ENCODE results near the gene HAL. TPM values are rescaled to one million over a fixed set of nuclear protein-coding genes. Genes with fewer than 3 reads are reported as not detected.

Gene HAL
- 1 to 10 TPM in 1 of 2 donors, not detected in 1; 1.6 TPM for total RNA-seq

DNA sequence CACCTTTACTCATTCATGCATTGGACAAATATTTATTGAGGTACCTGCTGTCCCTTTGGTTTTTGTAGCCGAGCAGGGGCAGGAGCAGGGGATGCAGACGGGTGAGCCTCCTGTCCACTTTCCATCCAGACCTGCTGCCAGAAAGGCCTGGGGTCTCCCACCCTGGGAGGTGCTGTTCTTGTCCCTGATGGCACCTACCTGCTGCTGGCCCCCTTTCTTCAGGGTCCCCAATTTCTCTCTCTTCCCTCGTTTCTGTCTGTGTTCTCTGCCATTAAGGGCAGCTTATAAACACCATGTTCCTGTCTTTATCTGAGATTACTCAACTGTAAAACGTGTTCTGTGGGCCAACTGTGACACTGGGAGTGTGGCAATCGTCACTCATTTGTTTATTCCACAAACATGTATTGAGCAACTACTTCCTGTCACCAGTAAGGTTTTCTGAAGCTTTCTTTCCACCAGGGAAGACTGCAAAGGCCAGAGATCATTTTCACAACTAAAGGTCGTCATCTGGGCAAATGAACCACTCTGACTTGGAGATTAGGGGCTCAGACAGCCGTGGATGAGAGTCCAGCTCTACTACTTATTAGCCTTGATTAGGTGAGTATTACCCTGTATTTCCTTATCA lies at the start of gene HAL:
TSS of gene HAL (minus strand) at position 311 of the 625 bp plus-strand sequence. CDS start 434 bp downstream, outside the sequence.
- Histone ChIP-seq H3K27ac (no peak within 1 kb of the TSS), H3K9me3 (no peaks in the 10 kb centered on the region), H3K36me3 (peaks cover 4% of the 10 kb centered on the region), H3K4me1 (ENCODE audit: control insufficient read depth in 1 of 2, low read depth in 2 of 2) (peaks cover 0 to 13% of the 10 kb centered on the region in 2 donors), H3K27me3 (replicated peaks; ENCODE audit: insufficient read depth) (no peaks in the 10 kb centered on the region), H3K4me3 (no peak within 1 kb of the TSS)
- TF ChIP-seq, protein P1, sequence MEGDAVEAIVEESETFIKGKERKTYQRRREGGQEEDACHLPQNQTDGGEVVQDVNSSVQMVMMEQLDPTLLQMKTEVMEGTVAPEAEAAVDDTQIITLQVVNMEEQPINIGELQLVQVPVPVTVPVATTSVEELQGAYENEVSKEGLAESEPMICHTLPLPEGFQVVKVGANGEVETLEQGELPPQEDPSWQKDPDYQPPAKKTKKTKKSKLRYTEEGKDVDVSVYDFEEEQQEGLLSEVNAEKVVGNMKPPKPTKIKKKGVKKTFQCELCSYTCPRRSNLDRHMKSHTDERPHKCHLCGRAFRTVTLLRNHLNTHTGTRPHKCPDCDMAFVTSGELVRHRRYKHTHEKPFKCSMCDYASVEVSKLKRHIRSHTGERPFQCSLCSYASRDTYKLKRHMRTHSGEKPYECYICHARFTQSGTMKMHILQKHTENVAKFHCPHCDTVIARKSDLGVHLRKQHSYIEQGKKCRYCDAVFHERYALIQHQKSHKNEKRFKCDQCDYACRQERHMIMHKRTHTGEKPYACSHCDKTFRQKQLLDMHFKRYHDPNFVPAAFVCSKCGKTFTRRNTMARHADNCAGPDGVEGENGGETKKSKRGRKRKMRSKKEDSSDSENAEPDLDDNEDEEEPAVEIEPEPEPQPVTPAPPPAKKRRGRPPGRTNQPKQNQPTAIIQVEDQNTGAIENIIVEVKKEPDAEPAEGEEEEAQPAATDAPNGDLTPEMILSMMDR (IDR thresholded peaks at IDR 0.05) = no peak
- no peak for ATAC-seq (ENCODE audit: insufficient number of reproducible peaks, low FRiP score, low read depth)
- no peak for DNase-seq (ENCODE audit: low spot score)

DNA sequence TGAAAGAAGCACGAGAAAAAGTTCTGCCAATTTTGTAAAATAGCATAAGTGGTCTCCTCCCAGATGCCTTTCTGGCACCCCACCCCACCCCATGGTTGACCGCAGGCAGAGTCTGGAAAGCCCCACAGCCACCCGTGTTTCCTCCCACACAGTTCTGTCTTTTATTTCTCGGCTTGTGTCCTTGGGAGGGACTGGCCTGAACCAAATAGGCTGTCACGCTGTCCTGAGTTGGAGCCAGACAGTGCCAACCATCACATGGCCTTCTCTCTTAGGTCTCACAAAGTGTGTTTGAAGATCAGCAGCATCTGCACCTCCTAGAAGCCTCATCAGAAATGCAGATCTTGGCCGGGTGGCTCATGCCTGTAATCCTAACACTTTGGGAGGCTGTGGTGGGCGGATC lies 49.4 kb upstream of the HAL start:
- H3K27me3 ChIP-seq (replicated peaks; ENCODE audit: insufficient read depth) = no peaks in the 10 kb centered on the region
- H3K4me3 ChIP-seq = no peak overlapping the region
- ATAC-seq (ENCODE audit: insufficient number of reproducible peaks, low FRiP score, low read depth) = no peak
- H3K27ac ChIP-seq = no peak overlapping the region
- no peak for DNase-seq (ENCODE audit: low spot score)
- no peaks in the 10 kb centered on the region for H3K36me3 ChIP-seq
- TF ChIP-seq, protein P1 (IDR thresholded peaks at IDR 0.05) = no peak
- peaks cover 7 to 15% of the 10 kb centered on the region in 2 donors for H3K4me1 ChIP-seq (ENCODE audit: control insufficient read depth in 1 of 2, low read depth in 2 of 2)
- no peaks in the 10 kb centered on the region for H3K9me3 ChIP-seq

GRCh38 chr12:96044943-96045290 lies 48.8 kb upstream of the HAL start:
- ATAC-seq (ENCODE audit: insufficient number of reproducible peaks, low FRiP score, low read depth) (no peak), DNase-seq (ENCODE audit: low spot score) (no peak)
- Histone ChIP-seq H3K27ac (no peak overlapping the region), H3K36me3 (no peaks in the 10 kb centered on the region), H3K9me3 (no peaks in the 10 kb centered on the region), H3K4me3 (no peak overlapping the region), H3K27me3 (replicated peaks; ENCODE audit: insufficient read depth) (no peaks in the 10 kb centered on the region), H3K4me1 (ENCODE audit: control insufficient read depth in 1 of 2, low read depth in 2 of 2) (peaks cover 7 to 15% of the 10 kb centered on the region in 2 donors)
- TF ChIP-seq, protein P1 (IDR thresholded peaks at IDR 0.05) = no peak

DNA sequence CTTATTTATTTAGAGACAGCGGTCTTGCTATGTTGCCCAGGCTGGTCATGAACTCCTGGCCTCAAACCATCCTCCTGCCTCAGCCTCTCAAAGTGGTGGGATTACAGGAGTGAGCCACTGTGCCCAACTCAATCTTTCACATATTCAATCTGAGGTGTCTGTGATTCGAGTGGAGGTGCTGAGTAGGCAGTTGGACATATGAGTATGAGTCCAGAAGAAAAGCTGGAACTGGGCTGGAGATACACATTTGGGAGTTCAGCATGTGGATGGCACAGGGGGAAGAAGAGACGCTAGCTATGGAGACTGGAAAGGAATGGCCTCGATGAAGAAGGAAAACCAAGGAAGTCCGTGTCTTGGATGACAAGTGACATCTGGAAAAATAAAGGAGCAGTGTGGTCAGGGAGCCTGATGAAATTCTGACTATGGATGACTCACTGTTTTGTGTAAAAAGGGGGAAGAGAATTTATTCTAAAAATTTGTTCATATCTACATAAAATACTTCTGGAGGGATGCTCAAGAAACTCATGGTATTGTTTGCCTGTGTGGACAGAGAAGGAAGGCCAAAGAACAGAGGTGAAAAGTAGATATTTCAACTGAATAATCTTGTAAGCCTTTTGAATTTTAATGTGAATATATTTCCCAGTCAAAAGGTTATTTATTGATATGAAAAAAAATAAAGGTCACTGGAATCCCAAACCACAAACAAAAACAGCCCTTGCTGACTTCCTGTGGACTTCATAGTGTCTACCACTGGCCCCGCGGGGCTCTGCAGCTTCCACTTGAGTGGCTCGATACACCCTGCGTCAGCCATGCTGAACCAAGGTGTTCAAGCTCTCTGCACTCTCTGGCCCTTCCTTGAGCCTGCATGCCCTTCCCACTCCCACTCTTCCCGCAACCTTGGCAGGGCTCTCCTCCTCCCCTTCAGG lies 48.1 kb upstream of the HAL start:
- ATAC-seq (ENCODE audit: insufficient number of reproducible peaks, low FRiP score, low read depth) (no peak), DNase-seq (ENCODE audit: low spot score) (no peak)
- H3K27me3 ChIP-seq (replicated peaks; ENCODE audit: insufficient read depth) = no peaks in the 10 kb centered on the region
- H3K9me3 ChIP-seq = no peaks in the 10 kb centered on the region
- H3K27ac ChIP-seq = no peak overlapping the region
- H3K4me3 ChIP-seq = no peak overlapping the region
- H3K36me3 ChIP-seq = no peaks in the 10 kb centered on the region
- peaks cover 7 to 15% of the 10 kb centered on the region in 2 donors for H3K4me1 ChIP-seq (ENCODE audit: control insufficient read depth in 1 of 2, low read depth in 2 of 2)
- TF ChIP-seq, protein P1 (IDR thresholded peaks at IDR 0.05) = no peak

DNA sequence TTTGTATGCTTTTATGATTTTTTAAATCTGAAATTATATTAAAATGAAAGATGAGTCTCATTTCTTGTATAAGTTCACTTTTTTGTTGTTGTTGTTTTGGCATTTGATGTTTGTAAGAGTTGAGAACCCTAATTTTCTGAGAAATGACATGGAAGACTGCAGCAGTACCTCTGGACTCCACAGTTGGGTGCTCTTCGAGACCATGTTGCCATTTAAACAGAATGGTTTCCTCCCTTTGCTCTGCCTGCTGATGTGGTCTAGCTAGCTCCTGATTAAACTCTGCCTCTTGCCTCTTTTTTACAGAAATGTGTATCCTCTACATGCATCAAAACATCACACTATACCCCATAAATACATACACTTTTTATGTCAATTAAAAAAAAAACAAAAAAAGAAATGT lies 45.0 kb upstream of the HAL start:
- no peak overlapping the region for H3K27ac ChIP-seq
- no peaks in the 10 kb centered on the region for H3K9me3 ChIP-seq
- H3K4me3 ChIP-seq = no peak overlapping the region
- H3K4me1 ChIP-seq (ENCODE audit: control insufficient read depth in 1 of 2, low read depth in 2 of 2) = no peaks in the 10 kb centered on the region
- TF ChIP-seq, protein P1 (IDR thresholded peaks at IDR 0.05) = no peak
- ATAC-seq (ENCODE audit: insufficient number of reproducible peaks, low FRiP score, low read depth) (no peak), DNase-seq (ENCODE audit: low spot score) (no peak)
- no peaks in the 10 kb centered on the region for H3K36me3 ChIP-seq
- no peaks in the 10 kb centered on the region for H3K27me3 ChIP-seq (replicated peaks; ENCODE audit: insufficient read depth)
